HepG2 (cell line): ENCODE data around the gene AUTS2.

Source experiments
- MXD1 ChIP-seq: sonication (generic); formaldehyde crosslinking; IDR thresholded peaks from 2 replicates; pipeline ENCODE4 v1.4.0; 2020; ENCODE audit warnings: mild to moderate bottlenecking, missing genetic modification reagents
- ZNF547 ChIP-seq: sonication (generic); formaldehyde crosslinking; IDR thresholded peaks from 2 replicates; pipeline ENCODE4 v1.5.1; 2020; ENCODE audit warnings: mild to moderate bottlenecking, missing genetic modification reagents
- ZZZ3 ChIP-seq: sonication (generic); formaldehyde crosslinking; IDR thresholded peaks from 2 replicates; pipeline ENCODE4 v1.4.0; 2020; ENCODE audit warnings: missing genetic modification reagents, mild to moderate bottlenecking, borderline replicate concordance

- TF ChIP-seq ZZZ3 (CRISPR knock-in tag) (no peak), MXD1 (CRISPR knock-in tag) (no peak), ZNF547 (CRISPR knock-in tag) (no peak)
Observed at GRCh38 chr7:70113536-70113935, 515.3 kb downstream of the AUTS2 start.
